GM21576 (cell line): ENCODE data around the gene APP.

ENCODE experiments used
- ATAC-seq: cut with Tn5 transposase; IDR thresholded peaks from one replicate; pipeline ENCODE4 v1.9.1; 2021; ENCODE audit warnings: mild to moderate bottlenecking, moderate library complexity; ENCODE audit not compliant: unreplicated experiment

Gene APP

DNA sequence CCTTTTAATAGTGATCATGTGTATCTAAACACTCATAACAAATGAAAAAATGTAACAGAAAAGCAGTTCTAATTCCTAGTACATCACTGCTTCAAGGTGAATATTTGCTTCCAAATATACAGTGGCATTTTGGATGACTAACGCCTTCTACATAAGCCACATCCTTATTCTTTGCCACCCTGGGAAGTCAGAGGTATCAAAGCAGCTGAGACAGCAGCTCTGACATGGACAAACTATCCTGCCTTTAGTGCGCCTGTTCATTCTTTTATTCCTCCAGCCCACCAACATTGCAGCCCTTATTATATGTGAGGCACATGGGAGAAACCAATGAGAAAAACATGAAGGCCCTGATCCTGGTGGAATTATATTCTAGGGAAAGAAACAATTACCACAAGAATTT, 183.0 kb downstream of the APP start:
- no peak for ATAC-seq

DNA sequence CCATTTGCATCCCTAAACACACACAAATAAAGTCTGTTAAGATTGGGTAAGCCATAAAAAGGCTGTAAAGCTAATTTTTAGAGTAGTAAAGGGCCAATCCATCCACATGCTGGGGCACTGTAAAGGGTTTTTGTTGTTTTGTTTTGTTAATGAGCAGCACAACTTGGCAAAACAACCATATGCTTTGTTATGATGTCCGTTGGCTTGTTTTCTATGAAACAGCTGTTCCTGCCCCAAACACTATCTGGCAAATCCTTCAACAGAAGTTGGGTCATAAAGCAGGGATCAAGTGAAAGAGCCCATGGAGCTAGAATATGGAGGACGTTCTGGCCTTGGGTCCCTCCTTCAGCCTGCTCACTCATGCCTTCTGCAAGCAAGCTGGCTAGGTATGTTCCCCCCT, 183.6 kb downstream of the APP start:
- ATAC-seq: no peak

DNA sequence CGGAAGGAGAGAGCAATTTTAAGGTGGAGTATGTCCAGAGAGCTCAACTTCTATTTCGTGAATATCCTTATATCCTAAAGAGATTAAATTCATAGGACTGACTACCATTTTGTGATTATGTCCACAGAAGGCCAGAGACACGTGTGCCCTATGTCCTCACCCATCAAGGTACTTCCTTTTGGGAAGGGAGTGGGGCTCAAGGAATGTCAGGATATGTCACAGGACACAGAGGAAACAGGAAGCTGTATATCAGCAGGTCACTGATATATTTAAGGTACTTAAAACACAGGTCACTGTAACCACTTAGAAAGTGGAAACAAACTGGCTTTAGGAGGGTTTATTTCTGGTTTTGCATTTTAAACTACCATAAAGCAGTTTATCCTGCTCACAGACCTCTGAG, 184.6 kb downstream of the APP start:
- no peak for ATAC-seq

DNA sequence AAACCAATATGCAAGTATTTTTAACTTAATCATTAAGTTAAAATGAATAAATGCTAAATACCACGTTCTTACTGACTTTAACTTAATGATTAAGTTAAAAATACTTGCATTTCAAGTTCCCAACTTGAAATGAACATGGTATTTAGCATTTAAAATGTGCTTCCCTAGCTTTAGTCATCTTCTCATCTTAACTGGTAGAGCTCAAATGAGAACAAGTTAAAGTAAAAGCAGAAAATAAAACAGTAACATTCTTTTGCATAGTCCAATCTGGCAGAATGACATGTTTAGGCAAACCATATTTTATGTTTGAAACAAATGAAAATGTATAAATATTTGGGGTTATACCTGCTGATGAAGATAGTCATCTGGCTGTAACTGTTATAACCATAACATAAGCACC, 186.0 kb downstream of the APP start:
- ATAC-seq: no peak

DNA sequence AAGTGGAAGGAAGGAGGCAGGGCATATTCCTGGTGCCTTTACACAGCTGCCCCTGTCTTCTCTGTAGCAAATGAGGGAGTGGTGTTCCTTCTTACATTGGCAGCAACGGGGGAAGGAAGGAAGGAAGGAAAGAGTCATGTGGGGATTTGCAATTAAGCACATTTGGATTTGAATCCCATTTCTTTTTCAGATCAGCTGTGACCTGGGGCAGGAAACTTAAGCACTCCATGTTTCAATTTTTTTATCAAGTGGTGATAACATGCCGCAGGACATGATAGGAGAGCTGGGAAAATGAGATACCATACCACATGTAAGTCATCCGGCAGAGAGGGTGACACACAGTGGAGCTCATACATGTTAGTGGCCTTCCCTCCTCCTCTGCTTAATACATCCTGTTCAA, 186.8 kb downstream of the APP start:
- no peak for ATAC-seq

DNA sequence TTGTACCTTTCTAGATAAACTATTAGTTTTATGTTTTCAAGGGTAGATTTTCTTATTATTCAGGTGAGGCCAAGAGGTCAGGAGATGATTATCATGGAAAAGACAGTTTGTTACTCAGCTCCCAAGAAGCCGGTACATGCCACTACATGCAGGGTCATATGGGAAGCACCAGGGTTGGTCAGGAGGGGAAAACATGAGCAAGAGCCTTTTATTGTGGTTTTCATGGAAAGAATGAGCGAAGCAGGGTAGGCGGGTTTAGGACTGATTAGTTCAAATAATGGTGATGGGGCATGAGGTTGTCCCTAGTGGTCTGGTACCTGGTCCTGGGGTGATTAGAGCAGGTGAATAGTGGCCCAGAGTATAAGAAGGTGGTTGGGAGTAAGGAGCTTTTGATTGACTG, 189.9 kb downstream of the APP start:
- ATAC-seq: no peak

DNA sequence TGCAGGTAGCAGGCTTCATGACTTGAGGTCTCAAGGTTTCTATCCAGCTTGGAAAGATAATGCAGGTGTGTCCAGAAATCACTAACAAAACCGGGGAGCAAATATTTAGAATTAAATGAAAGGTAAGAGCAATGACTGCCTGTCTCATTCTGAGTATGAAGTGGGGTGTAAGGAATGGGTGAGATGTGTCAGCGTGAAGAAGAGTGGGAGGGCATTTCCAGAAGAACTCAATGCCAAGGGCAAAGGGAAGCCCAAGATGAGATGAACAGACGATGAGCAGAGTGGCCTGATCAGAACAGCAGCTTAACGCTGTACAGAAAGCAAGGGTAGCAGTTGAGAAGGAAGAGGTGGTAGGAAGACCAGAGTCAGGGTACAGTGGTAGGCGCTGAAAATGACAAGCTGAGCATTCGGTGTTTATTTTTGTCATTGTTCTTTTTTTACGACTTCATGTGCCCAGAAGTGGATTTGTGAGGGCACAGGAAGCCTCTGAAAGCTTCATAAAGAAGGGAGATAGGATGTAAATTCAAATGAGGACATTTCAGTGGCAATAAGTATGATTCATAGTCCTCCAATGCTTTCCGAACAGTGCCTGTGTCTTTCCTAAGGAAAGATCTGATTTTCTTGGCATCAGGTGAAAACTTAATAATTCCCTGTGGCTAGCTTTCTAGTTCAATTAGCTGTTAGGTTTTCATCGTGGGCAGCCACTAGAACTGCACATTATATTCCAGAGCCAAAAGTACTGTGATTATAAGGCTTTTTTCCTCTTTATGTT, 190.5 kb downstream of the APP start:
- ATAC-seq: no peak

DNA sequence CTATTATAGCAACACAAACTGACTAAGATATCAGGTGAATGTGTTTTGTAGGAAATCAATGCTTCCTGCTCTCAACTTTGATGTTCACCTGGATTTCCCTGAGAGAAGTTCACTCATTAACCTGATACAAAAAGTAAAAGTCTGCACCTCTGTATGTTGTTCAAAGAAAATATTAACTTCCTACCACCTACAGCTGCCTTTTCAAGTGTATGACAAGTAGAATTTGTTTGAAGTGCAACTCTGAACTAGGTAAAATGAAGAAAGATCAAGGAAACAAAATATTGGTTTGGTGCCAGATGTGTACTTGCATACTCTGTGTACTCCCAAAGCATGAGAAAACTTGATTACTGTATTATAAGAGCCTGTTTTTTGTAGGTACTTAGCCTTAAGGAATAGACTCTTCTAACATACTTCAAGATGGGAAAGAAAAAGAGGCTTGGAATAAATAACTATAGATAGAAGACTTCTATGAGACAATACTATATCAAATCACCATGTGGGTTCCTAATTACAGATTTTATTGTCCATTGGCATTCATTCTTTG, 193.4 kb downstream of the APP start:
- ATAC-seq: no peak

DNA sequence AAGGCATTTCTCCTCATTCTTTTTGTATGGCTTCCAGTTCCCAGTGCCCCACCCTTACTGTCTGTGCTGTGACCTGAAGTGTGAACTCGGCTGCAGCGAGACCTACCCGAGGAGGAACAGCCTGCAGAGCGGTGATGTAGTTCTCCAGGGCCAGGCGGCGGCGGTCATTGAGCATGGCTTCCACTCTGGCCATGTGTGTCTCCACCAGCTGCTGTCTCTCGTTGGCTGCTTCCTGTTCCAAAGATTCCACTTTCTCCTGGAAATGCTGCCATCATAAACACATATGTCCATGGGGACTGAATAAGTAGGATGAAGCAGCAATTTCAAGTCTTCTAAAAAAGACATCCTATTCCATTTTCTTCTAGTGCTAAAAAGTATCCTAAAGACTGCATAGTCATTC, 195.6 kb downstream of the APP start:
- ATAC-seq: no peak

DNA sequence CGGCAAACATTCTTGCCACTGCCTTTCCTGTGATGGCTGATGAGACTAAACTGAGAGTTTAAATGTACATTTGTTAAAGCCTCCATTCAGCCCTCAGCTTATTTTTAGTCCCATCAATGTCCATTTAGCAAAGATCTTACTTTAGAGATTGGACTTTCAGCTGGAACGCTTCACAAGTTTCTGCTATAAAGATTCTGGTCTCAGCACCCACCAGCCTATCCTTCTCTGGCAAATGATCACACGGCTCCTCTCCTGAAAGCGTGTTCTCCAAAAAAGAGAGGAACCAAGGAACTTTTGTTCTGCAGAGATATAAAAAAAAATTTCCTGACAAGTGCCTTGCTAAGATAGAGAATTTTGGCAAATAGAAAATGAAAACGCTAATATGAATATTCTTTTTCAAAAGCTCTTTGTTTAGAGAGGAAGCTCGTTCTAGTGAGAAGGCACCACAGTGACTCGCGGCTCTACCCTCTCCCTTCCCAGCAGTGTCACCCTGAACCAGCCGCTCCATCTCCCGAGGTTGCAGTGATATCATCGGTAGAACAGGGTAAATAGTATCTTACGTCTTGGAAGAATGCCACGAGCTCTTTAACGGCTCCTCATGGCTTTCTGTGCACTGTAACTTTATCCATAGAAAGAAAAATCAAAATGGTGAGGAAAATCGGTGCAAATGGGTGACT, 200.2 kb downstream of the APP start:
- no peak for ATAC-seq

DNA sequence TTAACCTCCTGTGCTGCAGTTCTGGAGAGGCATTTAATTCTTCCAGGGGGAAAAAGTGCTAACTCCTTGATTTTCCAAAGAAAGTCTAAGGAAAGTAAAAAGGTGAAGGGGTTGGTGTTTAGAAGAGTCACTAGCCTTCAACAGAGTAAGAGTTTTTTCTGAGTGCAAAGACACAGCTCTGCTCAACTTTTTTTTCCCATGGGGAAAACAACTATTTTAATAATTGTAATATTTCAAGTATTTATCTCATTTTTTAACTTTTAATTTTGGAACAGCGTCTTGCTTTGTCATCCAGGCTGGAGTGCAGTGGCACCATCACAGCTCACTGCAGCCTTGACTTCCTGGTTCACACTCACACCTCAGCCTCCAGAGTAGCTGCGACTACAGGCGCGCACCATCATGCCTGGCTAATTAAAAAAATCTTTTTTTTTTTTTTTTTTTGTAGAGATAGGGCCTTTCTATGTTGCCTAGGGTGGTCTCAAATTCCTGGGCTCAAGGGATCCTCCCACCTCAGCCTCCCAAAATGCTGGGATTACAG, 202.6 kb downstream of the APP start:
- ATAC-seq: peak; percentile 44

DNA sequence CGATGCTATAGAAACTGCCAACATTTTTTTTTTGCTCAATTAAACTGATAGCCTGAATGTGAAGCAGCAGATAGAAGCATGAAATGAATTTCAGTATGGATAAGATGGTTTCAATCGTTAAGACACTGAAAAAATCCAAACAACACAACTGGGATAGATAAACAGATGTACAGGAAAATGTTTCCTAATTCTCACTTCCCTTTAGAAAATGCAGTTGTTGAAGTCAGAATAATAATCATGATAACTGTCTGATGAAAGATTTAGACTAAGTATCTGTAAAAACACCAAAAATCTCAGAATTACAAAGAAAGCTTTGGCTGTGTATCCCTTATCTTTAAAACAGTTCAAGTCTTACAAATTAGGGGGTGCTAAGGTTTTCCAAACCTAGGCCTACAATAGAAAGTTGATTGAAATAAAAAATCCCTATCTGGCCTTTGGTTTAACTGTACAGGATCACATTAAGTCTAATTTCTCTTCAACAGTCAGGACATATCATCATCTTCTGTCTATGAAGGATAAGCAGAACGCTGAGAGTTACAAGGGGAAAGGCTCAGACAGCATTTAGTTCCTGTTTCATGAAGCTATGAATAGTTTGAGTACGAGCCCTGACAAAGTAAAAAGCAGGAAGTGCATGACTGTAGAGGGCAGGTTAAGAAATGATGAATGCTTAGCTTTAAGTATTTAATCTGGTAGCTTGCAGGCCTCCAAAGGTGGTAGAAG, 203.2 kb downstream of the APP start:
- ATAC-seq: peak; percentile 100

DNA sequence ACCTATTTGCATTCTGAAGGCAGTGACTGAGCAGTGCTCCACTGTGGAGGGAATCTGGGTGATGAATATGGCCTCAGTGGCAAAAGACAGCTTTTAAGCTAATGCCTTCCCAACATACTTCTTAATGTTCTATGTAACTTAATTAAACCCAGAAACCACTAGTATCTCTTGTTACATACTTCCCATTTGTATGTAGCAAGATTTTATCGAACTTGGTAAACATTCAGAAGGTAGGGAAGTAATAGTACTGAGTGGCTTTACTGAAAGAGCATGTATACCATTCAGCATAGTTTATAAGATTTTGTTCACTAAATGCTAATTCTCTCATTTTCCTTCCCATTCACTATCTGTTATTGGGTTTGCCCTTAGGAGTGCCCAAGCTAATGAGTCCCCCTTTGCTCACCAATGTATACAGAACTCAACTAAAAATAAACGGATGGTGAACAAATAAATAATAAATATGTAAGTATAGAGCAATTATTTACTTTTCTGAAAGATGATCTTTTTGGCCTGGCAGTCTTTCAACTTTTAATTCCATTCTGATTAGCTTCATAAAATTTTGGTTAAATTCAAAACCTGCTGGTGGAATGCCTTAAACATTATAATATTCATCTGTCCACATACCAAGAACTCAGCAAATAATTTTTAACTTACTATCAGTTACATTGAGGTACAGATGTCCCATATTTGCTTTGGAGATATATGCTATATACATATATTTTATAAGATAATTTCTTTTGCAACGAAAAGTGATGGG, 204.4 kb downstream of the APP start:
- ATAC-seq: no peak

DNA sequence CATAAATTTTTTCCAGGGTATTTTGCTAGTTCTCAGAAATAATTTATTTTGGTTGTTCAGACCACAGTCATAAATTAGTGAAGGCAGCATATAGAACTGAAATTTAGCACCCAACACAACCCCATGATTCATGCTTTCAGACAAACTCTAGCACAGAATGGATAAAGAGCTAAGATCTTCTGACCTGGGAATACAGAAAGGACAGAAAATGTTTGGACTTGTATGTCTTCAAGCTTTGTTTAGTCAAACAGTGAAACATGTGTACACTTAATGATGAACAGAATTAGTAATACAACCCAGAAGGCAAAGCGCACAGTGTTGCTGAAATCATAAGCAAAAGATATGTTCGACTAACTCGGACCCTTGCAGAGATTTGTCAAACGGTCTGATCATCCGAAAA, 205.6 kb downstream of the APP start:
- ATAC-seq: no peak

DNA sequence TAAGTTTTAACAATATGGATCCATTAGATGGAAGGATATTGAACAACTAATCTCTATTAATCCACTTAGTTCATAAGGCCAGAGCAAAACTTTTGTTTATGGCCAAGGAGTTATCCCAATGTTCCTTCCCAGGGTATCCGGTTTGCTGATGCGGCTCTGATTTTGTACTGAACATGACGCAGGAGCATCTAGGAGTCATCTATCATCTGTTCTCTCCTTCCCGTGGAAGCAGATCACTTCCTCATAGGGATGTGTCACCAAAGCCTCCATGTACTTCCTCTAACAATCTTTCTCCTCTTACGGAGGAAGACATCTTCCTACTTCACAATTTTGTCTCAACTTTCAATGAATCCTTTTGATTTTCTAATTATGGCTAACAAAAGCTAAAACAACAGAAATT, 206.6 kb downstream of the APP start:
- ATAC-seq: no peak

DNA sequence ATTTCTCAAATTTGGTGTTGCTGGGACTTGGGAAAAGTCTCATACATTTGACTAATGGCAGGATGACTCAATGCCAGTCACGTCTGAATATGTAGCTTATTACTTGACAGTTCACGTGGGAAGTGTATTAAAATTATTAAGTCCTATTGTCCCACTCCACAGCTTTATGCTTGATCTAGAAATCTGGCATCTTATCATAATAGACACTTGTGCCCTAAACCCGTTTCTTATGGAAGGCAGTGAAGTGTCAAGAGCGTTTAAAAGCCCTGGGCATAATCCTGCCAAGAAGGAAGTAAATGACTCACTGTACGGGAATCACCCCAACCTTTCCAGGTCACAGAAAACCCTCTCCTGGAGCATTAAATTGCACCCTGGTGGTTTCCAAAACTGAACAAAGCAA, 207.4 kb downstream of the APP start:
- no peak for ATAC-seq

DNA sequence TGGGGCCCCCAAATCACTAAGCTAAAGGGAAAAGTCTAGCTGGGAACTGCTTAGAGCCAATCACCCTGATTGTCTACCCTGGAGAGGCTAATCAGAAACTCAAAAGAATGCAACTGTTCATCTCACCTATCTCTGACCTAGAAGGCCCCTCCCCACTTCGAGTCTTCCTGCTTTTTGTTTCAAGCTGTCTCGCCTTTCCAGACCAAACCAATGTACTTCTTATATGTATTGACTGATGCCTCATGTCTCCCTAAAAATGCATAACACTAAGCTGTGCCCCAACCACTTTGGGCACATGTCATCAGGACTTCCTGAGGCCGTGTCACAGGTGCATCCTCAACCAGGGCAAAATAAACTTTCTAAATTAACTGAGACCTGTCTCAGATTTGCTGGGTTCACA, 209.5 kb downstream of the APP start:
- no peak for ATAC-seq

DNA sequence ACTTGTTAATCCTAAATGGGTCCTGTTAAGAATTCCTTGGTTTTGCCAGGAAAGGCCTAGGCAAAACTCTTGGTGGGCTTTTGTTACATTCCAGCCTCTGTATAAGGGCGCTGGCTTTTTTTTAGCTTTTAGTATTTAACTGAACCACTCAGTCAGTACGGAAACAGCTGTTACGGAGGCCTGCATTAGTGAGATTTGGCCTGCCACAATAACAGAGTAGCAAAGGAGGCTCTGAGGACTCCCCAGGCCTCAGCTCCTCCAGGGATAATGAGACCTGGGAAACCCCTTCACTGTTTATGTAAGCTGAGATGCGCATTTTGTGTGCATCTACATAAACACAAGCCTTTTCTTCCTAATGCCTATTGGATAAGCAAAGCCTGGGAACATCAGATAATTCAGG, 210.2 kb downstream of the APP start:
- ATAC-seq: no peak

DNA sequence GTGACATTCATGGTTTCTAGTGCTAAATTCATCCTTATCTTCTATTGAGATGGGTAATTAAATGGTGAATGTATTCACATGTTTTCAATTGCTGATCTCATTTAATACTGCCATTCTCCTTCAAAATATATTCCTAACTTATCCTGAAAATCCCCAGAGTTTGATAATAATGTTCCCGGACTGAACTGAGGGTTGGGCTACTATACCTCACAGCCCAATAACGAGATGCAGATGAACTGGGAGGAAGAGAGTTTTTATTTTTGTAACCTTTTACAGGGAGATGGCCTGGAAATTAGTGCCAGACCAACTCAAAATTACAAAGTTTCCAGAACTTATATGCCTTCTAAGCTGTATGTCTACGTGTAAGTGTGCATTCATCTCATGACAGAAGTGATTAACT, 210.8 kb downstream of the APP start:
- no peak for ATAC-seq

DNA sequence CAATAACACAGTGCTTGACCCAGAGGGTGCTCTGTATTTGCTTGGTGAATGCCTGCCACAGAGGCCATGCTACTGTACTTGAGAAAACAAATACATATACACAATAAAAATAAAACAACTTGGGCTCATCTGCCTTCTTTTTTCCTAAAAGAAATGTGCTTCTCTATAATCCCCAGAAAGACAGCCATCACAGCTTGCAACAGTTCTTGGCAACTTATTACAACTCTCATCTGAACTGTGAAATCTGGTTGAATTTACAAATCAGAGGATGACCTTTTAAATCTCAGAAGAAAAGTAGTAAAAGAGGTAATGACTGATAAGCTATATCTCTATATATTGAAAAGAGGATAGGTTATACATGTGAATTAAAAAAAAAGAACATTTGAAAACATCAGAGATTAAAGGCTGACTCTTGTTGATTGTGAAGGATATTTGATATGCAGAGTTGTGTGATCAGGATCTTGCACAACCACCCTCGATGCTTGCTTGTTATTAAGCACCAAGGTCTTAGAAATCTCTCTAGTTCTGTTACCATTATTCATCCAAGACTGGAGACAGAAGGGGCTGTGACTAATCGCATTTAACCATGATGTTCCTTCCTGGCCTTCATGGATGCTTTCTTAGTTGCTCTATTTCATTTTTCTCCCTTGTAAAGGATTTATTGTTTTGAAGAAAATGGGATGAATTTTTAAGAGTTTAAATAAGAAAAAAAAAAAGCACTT, 213.4 kb downstream of the APP start:
- ATAC-seq: no peak
